DND-41 (cell line): ENCODE measurements around the gene LCORL.

Experiments used
- ATAC-seq: fragments of 200-7000 bp; cut with Tn5 transposase; 3 replicates; pipeline ENCODE4 v1.9.1; 2021; ENCODE audit warnings: low read depth; ENCODE audit not compliant: insufficient read depth
- DNase-seq: peaks from one replicate; pipeline ENCODE4 v3.0.0-alpha.2; 2020
- H2AFZ ChIP-seq: 2 replicates; pipeline ENCODE4 v1.6.0; 2012; ENCODE audit warnings: low read depth, low read length
- H3K27ac ChIP-seq: 2 replicates; pipeline ENCODE4 v1.5.1; 2012; ENCODE audit warnings: low read length, inconsistent platforms
- H3K27me3 ChIP-seq: fragments of 200-600 bp; sonication (generic); 2 replicates; pipeline ENCODE4 v1.6.0; 2012; ENCODE audit warnings: low read length, mild to moderate bottlenecking, inconsistent platforms; ENCODE audit not compliant: insufficient read depth, poor library complexity
- H3K36me3 ChIP-seq: 2 replicates; pipeline ENCODE4 v1.5.1; 2012; ENCODE audit warnings: low read length, inconsistent platforms; ENCODE audit not compliant: insufficient read depth
- H3K4me1 ChIP-seq: 2 replicates; pipeline ENCODE4 v1.5.1; 2012; ENCODE audit warnings: mild to moderate bottlenecking, low read length; ENCODE audit not compliant: insufficient read depth
- H3K4me2 ChIP-seq: 2 replicates; pipeline ENCODE4 v1.6.0; 2012; ENCODE audit warnings: mild to moderate bottlenecking, moderate library complexity, low read length, inconsistent platforms; ENCODE audit not compliant: insufficient read depth
- H3K4me3 ChIP-seq, 2 experiments: fragments of 200-600 bp in 1 of 2; shearing (Covaris generic) in 1 of 2; 2 replicates each; pipeline ENCODE4 v1.5.1; 2012 to 2016; ENCODE audit warnings: inconsistent platforms in 2 of 2, low read length in 2 of 2, mild to moderate bottlenecking in 2 of 2, low read depth in 1 of 2, moderate library complexity in 1 of 2
- H3K79me2 ChIP-seq: 2 replicates; pipeline ENCODE4 v1.6.0; 2012; ENCODE audit warnings: low read length, inconsistent platforms; ENCODE audit not compliant: insufficient read depth
- H3K9ac ChIP-seq: 2 replicates; pipeline ENCODE4 v1.6.0; 2012; ENCODE audit warnings: low read depth, mild to moderate bottlenecking, inconsistent platforms, low read length, moderate library complexity
- H3K9me3 ChIP-seq: 2 replicates; pipeline ENCODE4 v1.5.1; 2012; ENCODE audit warnings: low read length, moderate library complexity, mild to moderate bottlenecking, inconsistent platforms; ENCODE audit not compliant: insufficient read depth, severe bottlenecking
- H4K20me1 ChIP-seq: 2 replicates; pipeline ENCODE4 v1.6.0; 2012; ENCODE audit warnings: low read length; ENCODE audit not compliant: insufficient read depth
- EZH2 ChIP-seq: IDR thresholded peaks from 3 replicates; pipeline ENCODE4 v1.6.1; 2012; ENCODE audit warnings: borderline replicate concordance, low read depth, mild to moderate bottlenecking, moderate library complexity, low read length, inconsistent platforms; ENCODE audit not compliant: severe bottlenecking
- TF ChIP-seq, protein P1 (sequence below): IDR thresholded peaks from 2 replicates; pipeline ENCODE4 v1.5.1; 2012; ENCODE audit warnings: borderline replicate concordance, low read length, moderate library complexity, mild to moderate bottlenecking; ENCODE audit not compliant: poor library complexity, severe bottlenecking; ENCODE audit errors: extremely low read depth

LCORL gene

DNA sequence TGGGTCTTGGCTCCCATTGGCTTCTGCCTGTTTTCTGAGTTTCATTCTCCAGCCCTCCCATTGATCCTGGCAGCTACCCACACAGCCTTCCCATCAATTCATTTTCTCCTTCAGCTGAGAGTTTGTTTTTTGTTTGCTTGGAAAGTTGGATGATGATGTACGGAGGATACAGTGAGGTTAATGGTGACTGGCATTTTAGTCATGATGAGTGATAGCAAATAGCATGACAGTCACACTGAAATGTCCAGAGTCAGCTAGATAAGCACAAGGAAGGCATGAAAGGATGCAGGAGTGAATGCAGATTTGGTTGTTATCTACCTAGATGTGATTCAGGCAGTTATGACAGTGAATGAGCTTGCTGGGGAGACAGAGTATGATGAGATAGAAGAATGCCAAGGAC is 30.6 kb upstream of the LCORL start:
- no peak overlapping the region for H3K9ac ChIP-seq
- peaks cover 4% of the 10 kb centered on the region; the same call in 1 of the 2 replicates for H3K4me1 ChIP-seq

DNA sequence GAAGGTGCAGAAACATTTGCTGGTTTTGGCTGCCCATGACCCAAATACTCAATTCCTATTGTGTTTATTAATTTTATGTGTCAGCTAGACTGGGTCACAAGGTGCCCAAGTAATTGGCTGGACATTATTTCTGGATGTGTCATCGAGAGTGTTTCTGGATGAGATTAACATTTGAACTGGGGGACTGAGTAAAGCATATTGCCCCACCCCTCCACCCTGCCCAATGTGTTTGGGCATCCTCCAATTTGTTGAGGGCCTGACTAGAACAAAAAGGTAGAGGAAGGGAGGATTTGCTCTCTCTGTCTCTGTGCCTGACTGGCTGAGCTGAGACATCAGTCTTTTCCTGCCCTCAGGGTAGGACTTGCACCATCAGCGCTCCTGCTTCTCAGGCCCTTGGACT is 29.7 kb upstream of the LCORL start:
- no peaks in the 10 kb centered on the region for H3K4me1 ChIP-seq
- no peaks in the 10 kb centered on the region for H3K79me2 ChIP-seq
- ATAC-seq (no peak), DNase-seq (no peak)
- H3K4me2 ChIP-seq = no peak overlapping the region
- no peak overlapping the region for H2AFZ ChIP-seq
- H3K27me3 ChIP-seq = peaks cover 13% of the 10 kb centered on the region
- H3K9me3 ChIP-seq = no peaks in the 10 kb centered on the region
- no peak overlapping the region for H3K9ac ChIP-seq
- H3K36me3 ChIP-seq = no peaks in the 10 kb centered on the region
- TF ChIP-seq, protein P1, sequence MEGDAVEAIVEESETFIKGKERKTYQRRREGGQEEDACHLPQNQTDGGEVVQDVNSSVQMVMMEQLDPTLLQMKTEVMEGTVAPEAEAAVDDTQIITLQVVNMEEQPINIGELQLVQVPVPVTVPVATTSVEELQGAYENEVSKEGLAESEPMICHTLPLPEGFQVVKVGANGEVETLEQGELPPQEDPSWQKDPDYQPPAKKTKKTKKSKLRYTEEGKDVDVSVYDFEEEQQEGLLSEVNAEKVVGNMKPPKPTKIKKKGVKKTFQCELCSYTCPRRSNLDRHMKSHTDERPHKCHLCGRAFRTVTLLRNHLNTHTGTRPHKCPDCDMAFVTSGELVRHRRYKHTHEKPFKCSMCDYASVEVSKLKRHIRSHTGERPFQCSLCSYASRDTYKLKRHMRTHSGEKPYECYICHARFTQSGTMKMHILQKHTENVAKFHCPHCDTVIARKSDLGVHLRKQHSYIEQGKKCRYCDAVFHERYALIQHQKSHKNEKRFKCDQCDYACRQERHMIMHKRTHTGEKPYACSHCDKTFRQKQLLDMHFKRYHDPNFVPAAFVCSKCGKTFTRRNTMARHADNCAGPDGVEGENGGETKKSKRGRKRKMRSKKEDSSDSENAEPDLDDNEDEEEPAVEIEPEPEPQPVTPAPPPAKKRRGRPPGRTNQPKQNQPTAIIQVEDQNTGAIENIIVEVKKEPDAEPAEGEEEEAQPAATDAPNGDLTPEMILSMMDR = no peak
- no peak for TF ChIP-seq EZH2
- H3K4me3 ChIP-seq = no peak overlapping the region
- peaks cover 2% of the 10 kb centered on the region; the same call in 1 of the 2 replicates for H4K20me1 ChIP-seq
- no peak overlapping the region for H3K27ac ChIP-seq

More for the DNA sequence above, 30.6 kb upstream of the LCORL start:
- H3K79me2 ChIP-seq = no peaks in the 10 kb centered on the region
- no peaks in the 10 kb centered on the region for H3K9me3 ChIP-seq
- TF ChIP-seq EZH2 = no peak
- TF ChIP-seq, protein P1 = no peak
- peaks cover 2% of the 10 kb centered on the region; the same call in 1 of the 2 replicates for H4K20me1 ChIP-seq
- no peaks in the 10 kb centered on the region for H3K36me3 ChIP-seq
- no peak for DNase-seq
- H2AFZ ChIP-seq = no peak overlapping the region
- no peak overlapping the region for H3K27ac ChIP-seq
- ATAC-seq = no peak
- no peak overlapping the region for H3K4me3 ChIP-seq
- no peak overlapping the region for H3K4me2 ChIP-seq
- peaks cover 21% of the 10 kb centered on the region for H3K27me3 ChIP-seq

DNA sequence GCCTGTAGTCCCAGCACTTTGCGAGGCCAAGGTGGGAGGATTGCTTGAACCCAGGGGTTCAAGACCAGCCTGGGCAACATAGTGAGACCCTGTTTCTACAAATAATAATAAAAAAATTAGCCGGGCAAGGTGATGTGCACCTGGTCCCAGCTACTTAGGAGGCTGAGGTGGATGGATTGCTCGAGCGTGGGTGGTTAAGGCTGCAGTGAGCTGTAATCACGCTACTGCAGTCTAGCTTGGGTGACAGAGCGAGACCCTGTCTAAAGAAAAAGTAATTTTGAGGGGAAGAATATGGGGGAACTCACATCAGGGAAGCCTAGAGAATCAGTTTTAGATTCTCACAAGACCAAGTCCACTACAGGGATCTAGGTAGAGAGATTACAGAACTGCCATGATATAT is 28.9 kb upstream of the LCORL start:
- Histone ChIP-seq H3K79me2 (no peaks in the 10 kb centered on the region), H2AFZ (no peak overlapping the region), H3K9ac (no peak overlapping the region), H3K9me3 (no peaks in the 10 kb centered on the region), H4K20me1 (no peaks in the 10 kb centered on the region), H3K36me3 (no peaks in the 10 kb centered on the region), H3K4me1 (no peaks in the 10 kb centered on the region), H3K27me3 (peaks cover 6% of the 10 kb centered on the region), H3K27ac (no peak overlapping the region), H3K4me2 (no peak overlapping the region), H3K4me3 (no peak overlapping the region)
- TF ChIP-seq, protein P1 = no peak
- no peak for DNase-seq
- ATAC-seq = no peak

DNA sequence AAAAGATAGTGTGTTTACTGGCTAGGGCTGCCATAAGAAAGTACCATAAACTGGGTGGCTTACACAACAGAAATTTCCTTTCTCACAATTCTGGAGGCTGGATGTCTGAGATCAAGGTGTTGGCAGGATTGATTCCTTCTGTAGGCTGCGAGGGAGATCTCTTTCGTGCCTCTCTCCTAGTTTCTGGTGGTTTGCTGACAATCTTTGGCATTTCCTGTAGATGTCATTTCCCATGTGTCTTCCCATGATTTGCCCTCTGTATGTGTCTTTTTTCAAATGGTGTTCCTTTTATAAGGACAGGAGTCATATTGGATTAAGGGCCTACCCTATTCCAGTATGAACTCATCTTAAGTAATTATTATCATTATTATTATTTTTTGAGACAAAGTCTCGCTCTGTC is 27.9 kb upstream of the LCORL start:
- no peaks in the 10 kb centered on the region for H3K79me2 ChIP-seq
- H3K9ac ChIP-seq = no peak overlapping the region
- no peak overlapping the region for H3K4me3 ChIP-seq
- DNase-seq (no peak), ATAC-seq (no peak)
- H3K36me3 ChIP-seq = no peaks in the 10 kb centered on the region
- TF ChIP-seq EZH2 = no peak
- TF ChIP-seq, protein P1 = no peak
- H3K4me1 ChIP-seq = no peaks in the 10 kb centered on the region
- no peak overlapping the region for H3K27ac ChIP-seq
- peaks cover 3% of the 10 kb centered on the region for H3K27me3 ChIP-seq
- no peaks in the 10 kb centered on the region for H4K20me1 ChIP-seq
- no peak overlapping the region for H2AFZ ChIP-seq
- H3K4me2 ChIP-seq = no peak overlapping the region
- H3K9me3 ChIP-seq = no peaks in the 10 kb centered on the region
